SU-DHL-6 (cell line): ENCODE data around the gene USP10.

Experiments
- H2AFZ ChIP-seq: fragments of 200-600 bp; sonication (generic); 2 replicates; pipeline ENCODE4 v1.6.1; 2014; ENCODE audit warnings: low read depth, mild to moderate bottlenecking, moderate library complexity, mixed read lengths, antibody characterized with exemption, low read length; ENCODE audit not compliant: severe bottlenecking
- H3F3A ChIP-seq: fragments of 200-600 bp; shearing (Covaris generic); 2 replicates; pipeline ENCODE4 v1.6.0; 2016; ENCODE audit warnings: antibody characterized with exemption, mild to moderate bottlenecking; ENCODE audit not compliant: insufficient read depth
- H3K27ac ChIP-seq: fragments of 200-600 bp; sonication (generic); 2 replicates; pipeline ENCODE4 v1.5.1; 2016; ENCODE audit warnings: low read depth, mild to moderate bottlenecking, low read length, moderate library complexity, mixed read lengths
- H3K27me3 ChIP-seq: fragments of 200-600 bp; sonication (generic), shearing (Covaris generic); 2 replicates; pipeline ENCODE4 v1.6.0; 2014; ENCODE audit warnings: mild to moderate bottlenecking, low read length
- H3K36me3 ChIP-seq: fragments of 200-600 bp; sonication (generic); 2 replicates; pipeline ENCODE4 v1.6.1; 2014; ENCODE audit warnings: mild to moderate bottlenecking, low read length, mixed read lengths
- H3K4me2 ChIP-seq: fragments of 300-600, 200-600 bp; shearing (Covaris generic), sonication (generic); 2 replicates; pipeline ENCODE4 v1.6.0; 2014; ENCODE audit warnings: low read length, low read depth, mild to moderate bottlenecking; ENCODE audit not compliant: poor library complexity, severe bottlenecking
- H3K4me3 ChIP-seq: fragments of 200-600 bp; sonication (generic); 2 replicates; pipeline ENCODE4 v1.5.1; 2014; ENCODE audit warnings: antibody characterized with exemption, low read length, mild to moderate bottlenecking, mixed read lengths; ENCODE audit not compliant: insufficient read depth, poor library complexity, severe bottlenecking
- H3K79me2 ChIP-seq: fragments of 200-600 bp; sonication (generic); 2 replicates; pipeline ENCODE4 v1.6.1; 2014; ENCODE audit warnings: mild to moderate bottlenecking, low read length, moderate library complexity; ENCODE audit not compliant: insufficient read depth
- H3K9ac ChIP-seq: fragments of 200-600 bp; sonication (generic); 2 replicates; pipeline ENCODE4 v1.7.0; 2014; ENCODE audit warnings: mild to moderate bottlenecking, low read length
- H3K9me2 ChIP-seq: fragments of 200-600 bp; sonication (generic); replicated peaks from 2 replicates; pipeline ENCODE4 v1.6.1; 2014; ENCODE audit warnings: low read length; ENCODE audit not compliant: insufficient read depth
- H3K9me3 ChIP-seq: fragments of 200-600 bp; sonication (generic); 2 replicates; pipeline ENCODE4 v1.6.1; 2014; ENCODE audit warnings: low read length, mixed read lengths; ENCODE audit not compliant: insufficient read depth
- H4K20me1 ChIP-seq: fragments of 200-600 bp; sonication (generic); 2 replicates; pipeline ENCODE4 v1.6.1; 2014; ENCODE audit warnings: low read depth, mild to moderate bottlenecking, antibody characterized with exemption, low read length, moderate library complexity, mixed read lengths
- CTCF ChIP-seq: fragments of 200-600 bp; sonication (generic); IDR thresholded peaks from one replicate; pipeline ENCODE4 v1.5.1; 2017; ENCODE audit warnings: antibody characterized with exemption, mild to moderate bottlenecking, low read length, moderate library complexity; ENCODE audit not compliant: insufficient read depth, poor library complexity, severe bottlenecking
- EZH2phosphoT487 ChIP-seq: fragments of 200-600 bp; sonication (generic), shearing (Covaris generic); conservative IDR thresholded peaks from 2 replicates; pipeline ENCODE4 v1.6.1; 2018; ENCODE audit warnings: mild to moderate bottlenecking, antibody characterized with exemption, low read length, moderate library complexity, mixed read lengths

USP10 gene

GRCh38 chr16:84791088-84791487, 91.3 kb downstream of the USP10 start:
- Histone ChIP-seq H3K36me3 (no peaks in the 10 kb centered on the region), H3K9me3 (no peaks in the 10 kb centered on the region), H4K20me1 (no peaks in the 10 kb centered on the region), H3K4me2 (no peak overlapping the region), H3K27ac (no peak overlapping the region), H3K79me2 (no peaks in the 10 kb centered on the region), H2AFZ (no peak overlapping the region), H3K9me2 (no peaks in the 10 kb centered on the region), H3K4me3 (no peak overlapping the region), H3K9ac (no peak overlapping the region), H3F3A (no peaks in the 10 kb centered on the region), H3K27me3 (no peaks in the 10 kb centered on the region)
- TF ChIP-seq EZH2phosphoT487 (no peak), CTCF (no peak)

GRCh38 chr16:84791501-84791900, 91.7 kb downstream of the USP10 start:
- Histone ChIP-seq H3K9me2 (no peaks in the 10 kb centered on the region), H2AFZ (no peak overlapping the region), H3K27me3 (no peaks in the 10 kb centered on the region), H3K4me3 (no peak overlapping the region), H4K20me1 (no peaks in the 10 kb centered on the region), H3K36me3 (no peaks in the 10 kb centered on the region), H3K9me3 (no peaks in the 10 kb centered on the region), H3K27ac (no peak overlapping the region), H3K9ac (no peak overlapping the region), H3K4me2 (no peak overlapping the region), H3F3A (no peaks in the 10 kb centered on the region), H3K79me2 (no peaks in the 10 kb centered on the region)
- TF ChIP-seq EZH2phosphoT487 (no peak), CTCF (no peak)

GRCh38 chr16:84794186-84794585, 94.4 kb downstream of the USP10 start:
- Histone ChIP-seq H3K9ac (no peak overlapping the region), H3K27ac (no peak overlapping the region), H4K20me1 (no peaks in the 10 kb centered on the region), H3K36me3 (no peaks in the 10 kb centered on the region), H3K79me2 (no peaks in the 10 kb centered on the region), H2AFZ (no peak overlapping the region), H3K4me2 (no peak overlapping the region), H3K27me3 (no peaks in the 10 kb centered on the region), H3F3A (no peaks in the 10 kb centered on the region), H3K4me3 (no peak overlapping the region), H3K9me2 (no peaks in the 10 kb centered on the region), H3K9me3 (no peaks in the 10 kb centered on the region)
- TF ChIP-seq EZH2phosphoT487 (no peak), CTCF (no peak)

- no peak overlapping the region for H3K4me3 ChIP-seq
- no peaks in the 10 kb centered on the region for H3K36me3 ChIP-seq
- no peak overlapping the region for H3K9ac ChIP-seq
- H3K9me3 ChIP-seq, result no peaks in the 10 kb centered on the region
- H2AFZ ChIP-seq, result no peak overlapping the region
- H3K9me2 ChIP-seq, result no peaks in the 10 kb centered on the region
- H3K79me2 ChIP-seq, result no peaks in the 10 kb centered on the region
- H3F3A ChIP-seq, result no peaks in the 10 kb centered on the region
- H3K27me3 ChIP-seq, result no peaks in the 10 kb centered on the region
- no peak for TF ChIP-seq EZH2phosphoT487
- TF ChIP-seq CTCF, result no peak
- no peaks in the 10 kb centered on the region for H4K20me1 ChIP-seq
- no peak overlapping the region for H3K27ac ChIP-seq
- H3K4me2 ChIP-seq, result no peak overlapping the region
Observed at GRCh38 chr16:84794626-84795025, 94.8 kb downstream of the USP10 start.
